MM.1S (cell line): ENCODE results near the gene TRNP1.

ENCODE experiments used
- DNase-seq: peaks from one replicate; pipeline ENCODE4 v3.0.0-alpha.2; 2015
- H2AFZ ChIP-seq: fragments of 300-600 bp; sonication (generic); 2 replicates; pipeline ENCODE4 v1.6.0; 2016; ENCODE audit warnings: antibody characterized with exemption, low read length
- H3F3A ChIP-seq: fragments of 300-600 bp; sonication (generic); 2 replicates; pipeline ENCODE4 v1.6.1; 2016; ENCODE audit warnings: mild to moderate bottlenecking, antibody characterized with exemption, low read length, moderate library complexity, mixed read lengths; ENCODE audit not compliant: insufficient read depth
- H3K27ac ChIP-seq: fragments of 300-600 bp; sonication (generic); 2 replicates; pipeline ENCODE4 v1.5.1; 2016; ENCODE audit warnings: mild to moderate bottlenecking, low read length
- H3K27me3 ChIP-seq: fragments of 300-600 bp; sonication (generic); replicated peaks from 2 replicates; pipeline ENCODE4 v1.6.0; 2016; ENCODE audit warnings: low read length; ENCODE audit not compliant: insufficient read depth
- H3K36me3 ChIP-seq: fragments of 300-600 bp; sonication (generic); replicated peaks from 2 replicates; pipeline ENCODE4 v1.6.1; 2016; ENCODE audit warnings: mild to moderate bottlenecking, low read length, mixed read lengths; ENCODE audit not compliant: insufficient read depth
- H3K4me1 ChIP-seq: fragments of 300-600 bp; sonication (generic); 2 replicates; pipeline ENCODE4 v1.6.1; 2016; ENCODE audit warnings: low read length, mixed read lengths
- H3K4me2 ChIP-seq: fragments of 300-600 bp; sonication (generic); 2 replicates; pipeline ENCODE4 v1.6.0; 2016; ENCODE audit warnings: low read depth, low read length
- H3K4me3 ChIP-seq: fragments of 300-600 bp; sonication (generic); 2 replicates; pipeline ENCODE4 v1.5.1; 2016; ENCODE audit warnings: low read length, mixed read lengths
- H3K79me2 ChIP-seq: fragments of 300-600 bp; sonication (generic); 2 replicates; pipeline ENCODE4 v1.6.1; 2016; ENCODE audit warnings: mixed run types, low read length, mixed read lengths
- H3K9ac ChIP-seq: fragments of 300-600 bp; sonication (generic); 2 replicates; pipeline ENCODE4 v1.6.1; 2016; ENCODE audit warnings: low read length, mixed read lengths
- H3K9me2 ChIP-seq: fragments of 300-600 bp; sonication (generic); replicated peaks from 2 replicates; pipeline ENCODE4 v1.6.1; 2016; ENCODE audit warnings: mild to moderate bottlenecking, low read length, mixed read lengths; ENCODE audit not compliant: insufficient read depth
- H3K9me3 ChIP-seq: fragments of 300-600 bp; sonication (generic); replicated peaks from 2 replicates; pipeline ENCODE4 v1.6.1; 2016; ENCODE audit warnings: mild to moderate bottlenecking, low read length, mixed read lengths; ENCODE audit not compliant: insufficient read depth
- H4K20me1 ChIP-seq: fragments of 300-600 bp; sonication (generic); 2 replicates; pipeline ENCODE4 v1.6.1; 2016; ENCODE audit warnings: mild to moderate bottlenecking, low read length, moderate library complexity, mixed read lengths; ENCODE audit not compliant: insufficient read depth
- CTCF ChIP-seq: fragments of 300-600 bp; sonication (generic); IDR thresholded peaks from 2 replicates; pipeline ENCODE4 v1.5.1; 2016; ENCODE audit warnings: antibody characterized with exemption, low read length, mixed read lengths
- EZH2 ChIP-seq: fragments of 300-600 bp; sonication (generic); optimal IDR thresholded peaks from 2 replicates; pipeline ENCODE3; 2017; ENCODE audit warnings: low read depth, mild to moderate bottlenecking, antibody characterized with exemption, low read length, mixed read lengths
- EZH2phosphoT487 ChIP-seq: fragments of 300-600 bp; sonication (generic); IDR thresholded peaks from 2 replicates; pipeline ENCODE4 v1.6.1; 2018; ENCODE audit warnings: antibody characterized with exemption, low read length

TRNP1 gene

GRCh38 chr1:26961826-26962225, 31.7 kb upstream of the TRNP1 start:
- Histone ChIP-seq H3K27me3 (peaks cover 11% of the 10 kb centered on the region; the same call in 1 of the 2 replicates), H3K4me2 (no peak overlapping the region), H3K4me1 (peaks cover 4% of the 10 kb centered on the region; the same call in 1 of the 2 replicates), H3K9ac (no peak overlapping the region), H3K79me2 (peaks cover 5% of the 10 kb centered on the region; the same call in 1 of the 2 replicates), H3K9me2 (no peaks in the 10 kb centered on the region), H3K9me3 (no peaks in the 10 kb centered on the region), H3K36me3 (no peaks in the 10 kb centered on the region), H3K27ac (no peak overlapping the region), H3F3A (peaks cover 4% of the 10 kb centered on the region; the same call in 1 of the 2 replicates), H3K4me3 (no peak overlapping the region), H4K20me1 (no peaks in the 10 kb centered on the region), H2AFZ (no peak overlapping the region)
- no peak for TF ChIP-seq CTCF
- TF ChIP-seq EZH2phosphoT487 = no peak
- no peak for TF ChIP-seq EZH2
- DNase-seq = no peak

- Histone ChIP-seq H3K9me2 (no peaks in the 10 kb centered on the region), H3K36me3 (no peaks in the 10 kb centered on the region), H3K27me3 (peaks cover 11% of the 10 kb centered on the region; the same call in 1 of the 2 replicates), H3K79me2 (no peaks in the 10 kb centered on the region), H3K27ac (no peak overlapping the region), H3K4me1 (peaks cover 4% of the 10 kb centered on the region; the same call in 1 of the 2 replicates), H3K4me2 (no peak overlapping the region), H3K4me3 (no peak overlapping the region), H3K9ac (no peak overlapping the region), H4K20me1 (no peaks in the 10 kb centered on the region), H2AFZ (no peak overlapping the region), H3F3A (peaks cover 4% of the 10 kb centered on the region; the same call in 1 of the 2 replicates), H3K9me3 (no peaks in the 10 kb centered on the region)
- TF ChIP-seq CTCF (no peak), EZH2phosphoT487 (no peak), EZH2 (no peak)
- DNase-seq = no peak
Measured at GRCh38 chr1:26965213-26965612, 28.3 kb upstream of the TRNP1 start.

- Histone ChIP-seq H3K9ac (no peak overlapping the region), H4K20me1 (no peaks in the 10 kb centered on the region), H3K4me1 (peaks cover 3% of the 10 kb centered on the region; the same call in 1 of the 2 replicates), H3K4me2 (no peak overlapping the region), H3K9me3 (no peaks in the 10 kb centered on the region), H2AFZ (no peak overlapping the region), H3K79me2 (no peaks in the 10 kb centered on the region), H3K4me3 (no peak overlapping the region), H3F3A (peaks cover 3% of the 10 kb centered on the region; the same call in 1 of the 2 replicates), H3K36me3 (no peaks in the 10 kb centered on the region), H3K27me3 (peaks cover 11% of the 10 kb centered on the region; the same call in 1 of the 2 replicates), H3K27ac (no peak overlapping the region), H3K9me2 (no peaks in the 10 kb centered on the region)
- no peak for DNase-seq
- TF ChIP-seq EZH2 (no peak), EZH2phosphoT487 (no peak), CTCF (no peak)
Measured at GRCh38 chr1:26965628-26966027, 27.9 kb upstream of the TRNP1 start.
